Thoracic aorta (tissue), 2 donors: Measurements from ENCODE around the gene OSGEPL1. TPM values are rescaled to one million over a fixed set of nuclear protein-coding genes. Genes with fewer than 3 reads are reported as not detected.
A peak's percentile ranks its signal among the peaks of the same experiment; 100 is the strongest.
"Not testable (repeated sequence)": the region's sequence is repeated elsewhere in the genome, so short reads cannot be mapped to it uniquely, and the experiment has no call there.

Experiments
- ATAC-seq: fragments of 150-250 bp; one replicate; pipeline ENCODE4 v1.8.0; 2017; ENCODE audit warnings: low read depth; ENCODE audit not compliant: insufficient number of reproducible peaks, low FRiP score
- DNase-seq: peaks from one replicate; pipeline ENCODE4 v3.0.0-alpha.2; 2020; ENCODE audit warnings: low spot score
- H3K27ac ChIP-seq, 2 donors: fragments of 200-600 bp; sonication (generic); 1 replicate in 1 of 2; 2 replicates in 1 of 2; pipeline ENCODE4 v1.5.1; 2016; ENCODE audit warnings: mild to moderate bottlenecking in 2 of 2, moderate library complexity in 2 of 2
- H3K27me3 ChIP-seq: fragments of 200-600 bp; sonication (generic); replicated peaks from 2 replicates; pipeline ENCODE4 v1.6.0; 2016; ENCODE audit warnings: mild to moderate bottlenecking; ENCODE audit not compliant: insufficient read depth
- H3K36me3 ChIP-seq: fragments of 200-600 bp; sonication (generic); one replicate; pipeline ENCODE4 v1.5.1; 2016
- H3K4me1 ChIP-seq, 2 donors: fragments of 200-600 bp; sonication (generic); 1 replicate in 1 of 2; 2 replicates in 1 of 2; pipeline versions ENCODE4 v1.5.1 to v1.6.0; 2016; ENCODE audit warnings: low read depth in 2 of 2, mild to moderate bottlenecking in 1 of 2; ENCODE audit not compliant: control insufficient read depth in 1 of 2
- H3K4me3 ChIP-seq: fragments of 200-600 bp; sonication (generic); 2 replicates; pipeline ENCODE4 v1.5.1; 2016; ENCODE audit warnings: mild to moderate bottlenecking
- H3K9me3 ChIP-seq: fragments of 200-600 bp; sonication (generic); 2 replicates; pipeline ENCODE4 v1.5.1; 2016
- CTCF ChIP-seq: fragments of 200-600 bp; sonication (generic); IDR thresholded peaks from one replicate; pipeline ENCODE4 v1.5.1; 2019; ENCODE audit warnings: antibody characterized with exemption
- total RNA-seq, 2 donors: library from RNA; depleted of rRNA; stranded (reverse); fragments of >200 nt; gene quantifications; one replicate each; pipeline versions ENCODE4 v1.1.0 to v1.2.3, GENCODE V29; 2016

Gene OSGEPL1
- total RNA-seq, 2 donors from 2014 or later = 1.9 to 5.7 TPM

- DNase-seq (no peak), ATAC-seq (no peak)
- H3K27me3 ChIP-seq = no peaks in the 10 kb centered on the region
- H3K27ac ChIP-seq = peak overlapping the region; percentile 17 to 43
- H3K36me3 ChIP-seq = peaks cover 20% of the 10 kb centered on the region
- no peak overlapping the region for H3K4me3 ChIP-seq
- no peaks in the 10 kb centered on the region for H3K9me3 ChIP-seq
- no peak for TF ChIP-seq CTCF
- H3K4me1 ChIP-seq = peaks cover 11 to 22% of the 10 kb centered on the region in 2 donors
Observed at GRCh38 chr2:189770590-189771322, 8.2 kb upstream of the OSGEPL1 start.

DNA sequence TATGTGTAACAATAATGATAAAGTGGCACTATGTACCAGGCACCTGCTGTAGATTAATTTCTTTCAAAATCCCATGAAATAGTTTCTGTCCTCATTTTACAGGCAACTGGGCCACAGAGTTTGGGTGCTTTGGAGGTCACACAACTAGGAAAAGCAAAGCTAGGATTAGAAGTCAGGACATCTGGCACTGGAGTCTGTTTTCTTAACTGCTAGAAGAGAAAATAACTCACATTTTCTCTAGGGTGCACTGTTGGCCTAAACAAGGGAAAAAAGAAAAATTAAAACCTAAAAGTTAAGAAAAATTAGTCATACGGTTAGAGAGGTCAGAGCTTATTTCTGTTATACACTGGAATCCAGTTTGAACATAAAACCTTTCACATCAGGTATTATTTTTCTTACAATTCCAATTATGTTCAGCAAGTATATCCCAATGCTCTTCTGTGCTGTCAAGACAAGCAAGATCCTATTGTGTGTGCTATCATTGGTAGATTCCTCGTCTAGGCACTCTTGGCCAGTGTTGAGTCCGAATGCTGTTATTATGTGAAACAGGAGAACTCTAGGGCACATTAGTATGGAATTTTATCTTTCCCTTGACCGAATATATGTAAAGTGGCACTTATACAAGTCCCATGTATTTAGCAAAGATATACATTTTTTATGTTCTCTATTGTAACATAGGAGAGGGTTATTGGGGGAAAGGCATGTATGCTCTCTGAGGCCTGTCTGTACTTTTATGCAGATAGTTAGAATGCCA, 1.5 kb upstream of the OSGEPL1 start:
- no peak for TF ChIP-seq CTCF
- ATAC-seq = no peak
- no peaks in the 10 kb centered on the region for H3K9me3 ChIP-seq
- H3K27me3 ChIP-seq = no peaks in the 10 kb centered on the region
- peaks cover 15 to 19% of the 10 kb centered on the region in 2 donors for H3K4me1 ChIP-seq
- peaks cover 3% of the 10 kb centered on the region for H3K36me3 ChIP-seq
- DNase-seq = no peak
- peak overlapping the region; percentile 87 for H3K4me3 ChIP-seq
- peak overlapping the region in 1 of 2 donors; percentile 14 for H3K27ac ChIP-seq

DNA sequence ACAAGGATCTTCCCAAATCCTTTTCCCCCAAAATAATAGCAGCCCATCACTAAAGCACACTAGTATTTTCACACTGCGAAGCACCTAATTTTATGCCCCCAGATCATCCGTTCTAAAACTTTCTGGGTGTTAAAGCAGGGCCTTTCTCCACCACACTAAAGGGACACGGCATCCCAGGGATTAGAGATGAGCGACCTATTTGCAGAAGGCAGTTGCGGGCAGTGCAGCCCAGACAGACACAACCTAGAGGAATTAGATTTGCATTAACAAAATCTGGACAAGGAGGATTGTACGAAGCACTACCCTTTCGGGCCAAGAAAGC, 402 bp downstream of the OSGEPL1 start:
- Histone ChIP-seq H3K9me3 (no peaks in the 10 kb centered on the region), H3K36me3 (no peaks in the 10 kb centered on the region), H3K27me3 (no peaks in the 10 kb centered on the region), H3K4me3 (peak overlapping the region; percentile 87), H3K4me1 (peaks cover 15 to 19% of the 10 kb centered on the region in 2 donors), H3K27ac (peak overlapping the region; percentile 66 to 72)
- ATAC-seq = peak; percentile 39
- no peak for TF ChIP-seq CTCF
- no peak for DNase-seq

DNA sequence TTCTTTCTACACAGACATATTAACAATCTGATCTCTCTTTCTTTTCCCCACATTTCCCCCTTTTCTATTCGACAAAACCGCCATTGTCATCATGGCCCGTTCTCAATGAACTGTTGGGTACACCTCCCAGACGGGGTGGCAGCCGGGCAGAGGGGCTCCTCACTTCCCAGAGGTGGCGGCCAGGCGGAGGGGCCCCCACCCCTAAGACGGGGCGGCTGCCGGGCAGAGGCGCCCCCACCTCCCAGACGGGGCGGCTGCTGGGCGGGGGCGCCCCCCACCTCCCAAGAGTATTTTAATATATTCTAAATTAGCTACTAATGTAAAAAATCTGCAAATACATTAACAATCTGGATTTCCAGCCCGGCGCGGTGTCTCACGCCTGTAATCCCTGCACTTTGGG, 2.4 kb downstream of the OSGEPL1 start:
- H3K9me3 ChIP-seq, H3K27ac ChIP-seq, H3K27me3 ChIP-seq, DNase-seq, H3K4me3 ChIP-seq, H3K36me3 ChIP-seq, ATAC-seq: not testable (repeated sequence)
- H3K4me1 ChIP-seq = peaks cover 15 to 19% of the 10 kb centered on the region in 2 donors

GRCh38 chr2:189756311-189756952, 6.2 kb downstream of the OSGEPL1 start:
- H3K4me3 ChIP-seq = no peak overlapping the region
- no peaks in the 10 kb centered on the region for H3K27me3 ChIP-seq
- DNase-seq (no peak), ATAC-seq (no peak)
- peaks cover 14% of the 10 kb centered on the region for H3K36me3 ChIP-seq
- H3K9me3 ChIP-seq = no peaks in the 10 kb centered on the region
- no peak for TF ChIP-seq CTCF
- H3K4me1 ChIP-seq = peaks cover 0 to 2% of the 10 kb centered on the region in 2 donors
- no peak overlapping the region for H3K27ac ChIP-seq
